Loucy (cell line): ENCODE data around the gene ZNF14.
"Not testable (repeated sequence)": the region's sequence is repeated elsewhere in the genome, so short reads cannot be mapped to it uniquely, and the experiment has no call there.

Experiments used
- H2AFZ ChIP-seq: fragments of 200-600 bp; sonication (generic); 2 replicates; pipeline ENCODE4 v1.6.0; 2016; ENCODE audit warnings: antibody characterized with exemption, mild to moderate bottlenecking, low read length, moderate library complexity
- H3F3A ChIP-seq: fragments of 200-600 bp; 2 replicates; pipeline ENCODE4 v1.6.0; 2016; ENCODE audit warnings: antibody characterized with exemption, low read depth, mild to moderate bottlenecking
- H3K27me3 ChIP-seq: fragments of 200-600 bp; sonication (generic); 2 replicates; pipeline ENCODE4 v1.6.1; 2014; ENCODE audit warnings: low read length, mild to moderate bottlenecking; ENCODE audit not compliant: insufficient read depth, poor library complexity, severe bottlenecking
- H3K36me3 ChIP-seq: fragments of 200-600 bp; sonication (generic); 2 replicates; pipeline ENCODE4 v1.6.1; 2016; ENCODE audit warnings: low read length; ENCODE audit not compliant: insufficient read depth
- H3K4me1 ChIP-seq: fragments of 200-600 bp; sonication (generic); 2 replicates; pipeline ENCODE4 v1.5.1; 2014; ENCODE audit warnings: low read length, mild to moderate bottlenecking; ENCODE audit not compliant: insufficient read depth, poor library complexity, severe bottlenecking
- H3K4me2 ChIP-seq: fragments of 200-600 bp; sonication (generic); 2 replicates; pipeline ENCODE4 v1.6.0; 2014; ENCODE audit warnings: antibody characterized with exemption, low read length, low read depth, mild to moderate bottlenecking; ENCODE audit not compliant: poor library complexity, severe bottlenecking
- H3K4me3 ChIP-seq: fragments of 200-600 bp; sonication (generic); 2 replicates; pipeline ENCODE4 v1.5.1; 2014; ENCODE audit warnings: low read length, mild to moderate bottlenecking, mixed read lengths; ENCODE audit not compliant: poor library complexity, severe bottlenecking
- H3K79me2 ChIP-seq: fragments of 200-600 bp; sonication (generic); 2 replicates; pipeline ENCODE4 v1.6.1; 2014; ENCODE audit warnings: low read length; ENCODE audit not compliant: insufficient read depth
- H3K9ac ChIP-seq: fragments of 200-600 bp; sonication (generic); 2 replicates; pipeline ENCODE4 v1.6.0; 2014; ENCODE audit warnings: mild to moderate bottlenecking, low read depth, low read length, moderate library complexity; ENCODE audit not compliant: poor library complexity, severe bottlenecking
- H3K9me2 ChIP-seq: fragments of 200-600 bp; sonication (generic); replicated peaks from 2 replicates; pipeline ENCODE4 v1.6.1; 2016; ENCODE audit warnings: low read depth, low read length, mixed read lengths
- H3K9me3 ChIP-seq: fragments of 200-600 bp; sonication (generic); 2 replicates; pipeline ENCODE4 v1.6.1; 2014; ENCODE audit warnings: mild to moderate bottlenecking, antibody characterized with exemption, low read length, low read depth; ENCODE audit not compliant: insufficient read depth
- H4K20me1 ChIP-seq: fragments of 200-600 bp; sonication (generic); 2 replicates; pipeline ENCODE4 v1.6.0; 2014; ENCODE audit warnings: antibody characterized with exemption, low read length, mild to moderate bottlenecking; ENCODE audit not compliant: insufficient read depth, poor library complexity, severe bottlenecking
- CTCF ChIP-seq: fragments of 200-600 bp; sonication (generic); conservative IDR thresholded peaks from 2 replicates; pipeline ENCODE4 v1.5.1; 2014; ENCODE audit warnings: mild to moderate bottlenecking, antibody characterized with exemption, low read length
- EZH2phosphoT487 ChIP-seq: fragments of 200-600 bp; IDR thresholded peaks from 2 replicates; pipeline ENCODE4 v1.6.1; 2018; ENCODE audit warnings: antibody characterized with exemption, mild to moderate bottlenecking, moderate library complexity, borderline replicate concordance

The ZNF14 gene

GRCh38 chr19:19686580-19686979 is 46.3 kb downstream of the ZNF14 start:
- Histone ChIP-seq H3K9me3 (no peaks in the 10 kb centered on the region), H3F3A (no peaks in the 10 kb centered on the region), H3K4me3 (no peak overlapping the region), H3K9me2 (no peaks in the 10 kb centered on the region), H3K4me2 (no peak overlapping the region), H4K20me1 (no peaks in the 10 kb centered on the region), H3K36me3 (no peaks in the 10 kb centered on the region), H2AFZ (no peak overlapping the region), H3K9ac (no peak overlapping the region), H3K79me2 (no peaks in the 10 kb centered on the region), H3K27me3 (no peaks in the 10 kb centered on the region), H3K4me1 (no peaks in the 10 kb centered on the region)
- TF ChIP-seq CTCF (no peak), EZH2phosphoT487 (no peak)

- H4K20me1 ChIP-seq, H3K27me3 ChIP-seq, H3K36me3 ChIP-seq, H3K9ac ChIP-seq, H3K4me3 ChIP-seq, H3F3A ChIP-seq, H3K4me2 ChIP-seq, H3K9me3 ChIP-seq, H3K79me2 ChIP-seq, H2AFZ ChIP-seq, H3K4me1 ChIP-seq, H3K9me2 ChIP-seq: not testable (repeated sequence)
These were observed 46.8 kb downstream of the ZNF14 start for GRCh38 chr19:19686119-19686518.

GRCh38 chr19:19679176-19680073 is 53.5 kb downstream of the ZNF14 start:
- H2AFZ ChIP-seq: no peak overlapping the region
- no peaks in the 10 kb centered on the region for H3K27me3 ChIP-seq
- H3K79me2 ChIP-seq: peaks cover 25% of the 10 kb centered on the region; the same call in 1 of the 2 replicates
- TF ChIP-seq CTCF (no peak), EZH2phosphoT487 (no peak)
- H3K4me3 ChIP-seq: no peak overlapping the region
- no peaks in the 10 kb centered on the region for H3K4me1 ChIP-seq
- H3K9ac ChIP-seq: no peak overlapping the region
- no peaks in the 10 kb centered on the region for H3K9me2 ChIP-seq
- H4K20me1 ChIP-seq: no peaks in the 10 kb centered on the region
- H3K4me2 ChIP-seq: no peak overlapping the region
- peaks cover 14% of the 10 kb centered on the region; the same call in 1 of the 2 replicates for H3K9me3 ChIP-seq
- peaks cover 49% of the 10 kb centered on the region for H3K36me3 ChIP-seq
- no peaks in the 10 kb centered on the region for H3F3A ChIP-seq
